IPS DF 6.9 (cell line): ENCODE results near the gene TRAPPC11.

Experiments
- DNase-seq: peaks from one replicate; pipeline ENCODE4 v3.0.0-alpha.2; 2013; ENCODE audit warnings: low read depth, low spot score
- H3K27ac ChIP-seq: one replicate; pipeline ENCODE4 v1.5.1; 2013; ENCODE audit warnings: low read length, control low read depth
- H3K27me3 ChIP-seq: 2 replicates; pipeline ENCODE4 v1.6.1; 2013; ENCODE audit warnings: mild to moderate bottlenecking, low read length; ENCODE audit not compliant: control insufficient read depth, insufficient read depth
- H3K36me3 ChIP-seq: 2 replicates; pipeline ENCODE4 v1.6.1; 2013; ENCODE audit warnings: low read length; ENCODE audit not compliant: control insufficient read depth, insufficient read depth
- H3K4me1 ChIP-seq: 2 replicates; pipeline ENCODE4 v1.6.1; 2013; ENCODE audit warnings: low read length; ENCODE audit not compliant: control insufficient read depth, insufficient read depth
- H3K4me3 ChIP-seq: 2 replicates; pipeline ENCODE4 v1.5.1; 2013; ENCODE audit warnings: mild to moderate bottlenecking, low read length
- H3K9me3 ChIP-seq: 2 replicates; pipeline ENCODE4 v1.6.1; 2013; ENCODE audit warnings: low read length, inconsistent platforms; ENCODE audit not compliant: control insufficient read depth, insufficient read depth
- WGBS: extraction: QIAGEN DNeasy Blood & Tissue Kit; methylation state at CpG from one replicate; pipeline ENCODE4 v1.1.7; 2013; ENCODE audit warnings: mixed read lengths, missing lambda C conversion rate; ENCODE audit not compliant: insufficient read length, insufficient coverage; 5-methylcytosine and 5-hydroxymethylcytosine counted together

The TRAPPC11 gene

DNA sequence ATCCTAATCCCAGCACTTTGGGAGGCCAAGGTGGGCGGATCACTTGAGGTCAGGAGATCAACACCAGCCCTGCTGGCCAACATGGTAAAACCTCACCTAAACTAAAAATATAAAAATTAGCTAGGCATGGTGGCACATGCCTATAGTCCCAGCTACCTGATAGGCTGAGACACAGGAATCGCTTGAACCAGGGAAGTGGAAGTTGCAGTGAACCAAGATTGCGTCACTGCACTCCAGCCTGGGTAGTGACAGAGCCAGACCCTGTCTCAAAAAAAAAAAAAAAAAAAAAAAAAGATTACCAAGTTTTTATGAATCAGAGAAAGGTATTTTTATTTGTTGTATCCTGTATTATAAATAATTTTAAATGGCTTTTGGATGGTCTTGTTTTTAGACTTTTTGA, 15.1 kb downstream of the TRAPPC11 start:
- no CpG with 5 or more reads among the region's 3 CpGs for WGBS
- Histone ChIP-seq H3K9me3 (no peaks in the 10 kb centered on the region), H3K27me3 (no peaks in the 10 kb centered on the region), H3K36me3 (peaks cover 4% of the 10 kb centered on the region; the same call in 1 of the 2 replicates), H3K27ac (no peak overlapping the region), H3K4me3 (no peak overlapping the region), H3K4me1 (no peaks in the 10 kb centered on the region)
- DNase-seq: no peak

DNA sequence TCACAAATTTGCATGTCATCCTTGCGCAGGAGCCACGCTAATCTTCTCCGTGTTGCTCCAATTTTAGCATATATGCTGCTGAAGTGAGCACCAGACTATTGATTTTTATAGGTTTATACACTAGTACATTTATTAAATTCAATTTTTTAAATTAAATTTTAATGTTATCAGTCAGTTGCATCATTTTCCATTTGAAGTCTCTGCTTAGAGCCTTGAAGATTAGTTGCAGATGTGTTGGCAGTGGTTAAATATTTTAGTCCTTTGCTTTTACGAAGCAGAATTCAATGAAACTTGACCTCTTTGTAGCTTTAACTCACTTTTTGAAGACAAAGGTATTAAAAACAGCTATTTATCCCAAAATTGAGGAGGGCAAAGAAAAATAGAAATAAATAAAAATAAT, 16.5 kb downstream of the TRAPPC11 start:
- no CpG with 5 or more reads among the region's 4 CpGs for WGBS
- no peaks in the 10 kb centered on the region for H3K4me1 ChIP-seq
- H3K36me3 ChIP-seq: no peaks in the 10 kb centered on the region
- no peak for DNase-seq
- no peaks in the 10 kb centered on the region for H3K9me3 ChIP-seq
- no peak overlapping the region for H3K4me3 ChIP-seq
- H3K27ac ChIP-seq: no peak overlapping the region
- no peaks in the 10 kb centered on the region for H3K27me3 ChIP-seq

DNA sequence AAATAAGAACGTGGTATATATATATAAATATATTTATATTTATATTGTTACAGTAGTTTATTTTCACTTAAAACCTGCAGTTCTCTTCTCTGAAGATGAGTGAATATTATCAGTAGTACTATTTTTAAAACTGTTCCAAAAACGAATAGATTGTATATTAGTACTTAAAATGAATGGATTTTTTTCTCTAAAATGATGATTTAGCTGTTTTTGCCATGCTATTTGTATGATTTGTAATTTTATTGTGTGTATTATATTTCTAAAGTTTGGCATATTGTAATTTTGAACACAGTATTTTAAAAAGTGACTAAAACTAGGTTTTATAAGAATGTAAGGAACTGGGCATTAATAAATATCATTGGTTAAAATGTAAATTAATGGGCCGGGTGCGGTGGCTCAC, 22.0 kb downstream of the TRAPPC11 start:
- Histone ChIP-seq H3K36me3 (no peaks in the 10 kb centered on the region; the same call in 1 of the 2 replicates), H3K9me3 (no peaks in the 10 kb centered on the region), H3K4me1 (no peaks in the 10 kb centered on the region), H3K27me3 (no peaks in the 10 kb centered on the region), H3K27ac (no peak overlapping the region), H3K4me3 (no peak overlapping the region)
- WGBS: no CpG with 5 or more reads among the region's 4 CpGs
- DNase-seq: no peak

DNA sequence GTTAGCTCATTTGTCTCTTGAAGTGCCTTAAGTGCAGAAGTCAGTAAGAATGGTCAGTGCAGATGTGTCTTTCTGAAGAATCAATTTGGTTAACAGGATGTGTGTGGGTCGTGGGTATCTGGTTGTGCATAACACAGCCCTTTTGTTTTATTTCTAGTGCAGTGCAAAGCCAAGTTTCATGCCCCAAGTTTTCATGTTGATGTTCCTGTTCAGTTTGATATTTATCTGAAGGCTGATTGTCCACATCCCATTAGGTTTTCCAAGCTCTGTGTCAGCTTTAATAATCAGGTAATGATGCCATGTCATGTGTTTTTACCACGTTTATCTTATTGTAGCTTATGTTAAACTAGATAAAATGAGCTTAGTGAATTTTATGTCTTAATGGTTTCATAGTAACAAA, 27.4 kb downstream of the TRAPPC11 start:
- H3K36me3 ChIP-seq: no peaks in the 10 kb centered on the region; the same call in 1 of the 2 replicates
- no peaks in the 10 kb centered on the region for H3K9me3 ChIP-seq
- no peak overlapping the region for H3K27ac ChIP-seq
- no peak for DNase-seq
- H3K4me3 ChIP-seq: no peak overlapping the region
- H3K27me3 ChIP-seq: no peaks in the 10 kb centered on the region
- H3K4me1 ChIP-seq: no peaks in the 10 kb centered on the region
- no CpG with 5 or more reads among the region's 2 CpGs for WGBS

DNA sequence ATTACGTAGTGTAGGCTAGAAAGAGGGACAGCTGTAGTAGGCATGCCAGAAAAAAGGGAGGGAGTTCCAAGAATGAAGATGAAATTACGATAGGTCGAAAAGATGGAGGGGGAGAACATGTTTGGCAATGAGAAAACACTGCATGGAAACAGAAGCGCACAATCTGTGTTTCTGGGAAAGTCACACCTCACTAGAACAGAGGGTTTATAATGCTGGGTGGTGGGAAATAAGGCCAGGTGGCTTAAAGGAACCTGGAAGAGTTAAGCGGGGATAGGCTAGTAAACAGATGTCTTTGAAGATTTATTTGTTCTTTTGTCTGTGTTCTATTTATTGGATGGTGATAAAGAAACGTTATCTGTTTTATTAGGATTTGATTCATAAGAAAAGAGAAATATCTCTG, 29.1 kb downstream of the TRAPPC11 start:
- Histone ChIP-seq H3K27ac (no peak overlapping the region), H3K4me1 (no peaks in the 10 kb centered on the region), H3K9me3 (no peaks in the 10 kb centered on the region), H3K4me3 (no peak overlapping the region), H3K36me3 (no peaks in the 10 kb centered on the region; the same call in 1 of the 2 replicates), H3K27me3 (no peaks in the 10 kb centered on the region)
- WGBS: 100% methylated on average over 1 of the region's 6 CpGs
- no peak for DNase-seq

DNA sequence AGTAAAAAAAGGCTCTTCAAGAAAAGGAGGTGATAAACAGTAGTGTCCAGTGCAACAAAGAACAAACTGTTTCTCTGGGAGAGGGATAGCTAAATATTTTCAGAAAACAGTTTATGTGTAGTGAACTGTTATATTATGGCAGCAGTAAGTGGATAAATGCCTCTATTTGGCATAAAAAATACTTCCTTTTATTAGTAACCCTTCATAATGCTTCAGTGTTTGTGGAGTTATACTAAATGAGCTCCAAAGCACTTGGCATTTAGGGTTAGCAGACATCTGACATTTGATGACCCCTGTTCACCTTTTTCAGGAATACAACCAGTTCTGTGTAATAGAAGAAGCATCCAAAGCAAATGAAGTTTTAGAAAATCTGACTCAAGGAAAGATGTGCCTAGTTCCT, 31.9 kb downstream of the TRAPPC11 start:
- no peak overlapping the region for H3K4me3 ChIP-seq
- H3K36me3 ChIP-seq: no peaks in the 10 kb centered on the region; the same call in 1 of the 2 replicates
- H3K27ac ChIP-seq: no peak overlapping the region
- no peak for DNase-seq
- H3K9me3 ChIP-seq: no peaks in the 10 kb centered on the region
- no peaks in the 10 kb centered on the region for H3K4me1 ChIP-seq
- H3K27me3 ChIP-seq: no peaks in the 10 kb centered on the region

DNA sequence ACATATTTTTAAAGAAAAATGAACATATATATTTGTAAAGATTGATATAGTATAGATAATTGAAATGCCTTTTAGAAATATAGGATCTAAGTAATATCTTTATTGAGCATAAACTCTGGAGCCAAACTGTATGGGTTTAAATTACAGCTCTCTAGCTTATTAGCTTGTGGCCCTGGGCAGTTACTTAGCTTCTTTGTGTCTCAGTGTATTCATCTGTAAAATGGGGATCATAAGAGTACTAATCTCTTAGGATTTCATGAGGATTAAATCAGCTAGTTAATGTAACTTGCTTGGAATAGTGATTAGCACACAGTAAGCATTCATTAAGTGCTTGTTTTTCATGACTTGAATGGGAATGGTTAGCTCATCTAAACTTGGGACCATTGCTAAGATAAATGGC, 32.8 kb downstream of the TRAPPC11 start:
- Histone ChIP-seq H3K27me3 (no peaks in the 10 kb centered on the region), H3K36me3 (no peaks in the 10 kb centered on the region), H3K27ac (no peak overlapping the region), H3K4me3 (no peak overlapping the region), H3K9me3 (no peaks in the 10 kb centered on the region), H3K4me1 (no peaks in the 10 kb centered on the region)
- no peak for DNase-seq

DNA sequence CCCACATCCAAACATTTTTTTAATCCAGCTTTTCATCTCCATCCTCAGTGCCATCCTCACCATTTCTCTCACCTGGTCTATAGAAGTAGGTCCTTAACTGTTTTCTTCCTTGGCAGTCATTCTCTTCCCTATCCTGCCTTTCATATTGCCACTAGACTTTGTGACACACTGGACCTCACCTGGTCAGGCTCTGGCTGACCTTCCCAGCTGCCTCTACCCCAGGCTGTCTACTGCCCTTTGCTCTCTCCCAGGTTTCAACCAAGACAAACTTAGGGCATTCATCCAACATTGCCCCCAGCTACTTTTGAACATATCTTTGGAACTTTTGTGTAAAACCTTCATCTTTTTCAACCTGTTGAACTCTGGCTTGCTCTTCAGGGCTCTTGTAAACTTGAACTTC, 39.8 kb downstream of the TRAPPC11 start:
- Histone ChIP-seq H3K4me1 (no peaks in the 10 kb centered on the region), H3K4me3 (no peak overlapping the region), H3K27ac (no peak overlapping the region), H3K27me3 (no peaks in the 10 kb centered on the region), H3K9me3 (no peaks in the 10 kb centered on the region), H3K36me3 (peaks cover 3% of the 10 kb centered on the region; the same call in 1 of the 2 replicates)
- no peak for DNase-seq

DNA sequence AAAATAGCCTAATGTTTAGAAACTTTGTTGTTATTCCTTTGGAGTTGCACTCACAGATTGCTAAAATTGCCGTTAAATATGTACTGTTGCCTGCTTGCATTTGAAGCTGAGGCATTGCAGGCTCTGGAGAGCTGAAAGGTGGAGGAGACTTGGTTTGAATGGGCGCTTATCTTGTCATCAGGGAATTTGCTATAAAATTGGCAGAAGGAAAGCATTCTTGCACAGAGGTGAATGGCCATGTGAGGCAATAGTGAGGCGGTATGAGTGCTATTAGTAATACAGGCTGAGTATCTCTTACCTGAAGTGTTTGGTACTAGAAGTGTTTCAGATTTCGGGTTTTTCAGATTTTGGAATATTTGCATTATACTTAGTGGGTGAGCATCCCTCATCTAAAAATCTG, 41.3 kb downstream of the TRAPPC11 start:
- no peaks in the 10 kb centered on the region for H3K9me3 ChIP-seq
- H3K27ac ChIP-seq: no peak overlapping the region
- no peak for DNase-seq
- H3K4me1 ChIP-seq: no peaks in the 10 kb centered on the region
- H3K36me3 ChIP-seq: peaks cover 3% of the 10 kb centered on the region; the same call in 1 of the 2 replicates
- H3K4me3 ChIP-seq: no peak overlapping the region
- H3K27me3 ChIP-seq: no peaks in the 10 kb centered on the region
- WGBS: no CpG with 5 or more reads among the region's 4 CpGs

DNA sequence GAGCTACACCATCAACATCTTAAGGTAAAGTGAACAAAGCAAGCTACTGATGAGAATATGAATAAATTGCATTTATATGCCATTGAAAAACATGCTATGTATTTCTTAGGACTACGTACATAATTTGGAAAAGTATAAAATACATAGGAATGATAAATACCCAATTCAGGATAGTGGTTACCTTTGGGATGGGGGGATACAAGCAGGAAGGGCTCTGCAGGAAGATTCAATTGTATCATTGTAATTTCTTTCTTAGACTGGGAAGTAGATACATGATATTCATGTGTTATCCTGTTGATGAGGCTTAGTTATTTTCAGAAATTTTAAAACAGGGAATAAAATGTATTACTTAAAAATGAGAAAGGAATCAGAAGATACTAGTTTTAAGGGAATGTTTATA, 43.4 kb downstream of the TRAPPC11 start:
- WGBS: no CpG with 5 or more reads among the region's 1 CpG
- no peak for DNase-seq
- Histone ChIP-seq H3K27ac (no peak overlapping the region), H3K36me3 (peaks cover 3% of the 10 kb centered on the region; the same call in 1 of the 2 replicates), H3K4me1 (no peaks in the 10 kb centered on the region), H3K27me3 (no peaks in the 10 kb centered on the region), H3K9me3 (no peaks in the 10 kb centered on the region), H3K4me3 (no peak overlapping the region)

DNA sequence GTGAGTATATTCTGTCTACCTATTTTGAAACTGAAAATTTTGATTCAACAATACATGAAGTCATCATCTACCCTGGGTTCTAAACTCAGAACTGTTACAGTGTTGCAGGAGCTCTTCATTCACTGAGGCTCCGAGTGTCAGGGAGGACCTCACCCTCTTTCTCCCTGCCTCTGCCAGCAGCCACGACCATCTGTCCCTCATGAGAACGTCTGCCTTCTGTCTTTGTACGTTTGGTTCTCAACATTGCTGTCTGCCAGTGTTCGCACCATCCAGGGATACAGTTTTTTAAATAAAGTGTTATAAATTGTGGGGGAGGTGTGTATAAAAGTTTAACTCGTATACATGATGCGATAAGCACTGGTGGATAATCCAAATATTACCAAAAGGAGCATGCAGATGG, 55.5 kb downstream of the TRAPPC11 start:
- Histone ChIP-seq H3K4me3 (no peak overlapping the region), H3K9me3 (no peaks in the 10 kb centered on the region), H3K36me3 (peaks cover 5% of the 10 kb centered on the region; the same call in 1 of the 2 replicates), H3K27me3 (no peaks in the 10 kb centered on the region), H3K4me1 (no peaks in the 10 kb centered on the region), H3K27ac (no peak overlapping the region)
- 100% methylated on average over 2 of the region's 7 CpGs for WGBS
- DNase-seq: no peak
